PFSK-1 (cell line): ENCODE measurements around the gene SLC6A19.

Experiments
- FOXP2 ChIP-seq: optimal IDR thresholded peaks from 2 replicates; pipeline ENCODE3; 2011; ENCODE audit warnings: borderline replicate concordance, control low read depth, inconsistent platforms; ENCODE audit not compliant: insufficient read depth; ENCODE audit errors: extremely low read length, extremely low read depth
- POLR2AphosphoS5 ChIP-seq: IDR thresholded peaks from 2 replicates; pipeline ENCODE4 v1.6.1; 2012; ENCODE audit warnings: low read depth, mild to moderate bottlenecking, control low read depth, low read length, moderate library complexity
- SIN3A ChIP-seq: IDR thresholded peaks from 2 replicates; pipeline ENCODE4 v1.6.1; 2012; ENCODE audit warnings: mild to moderate bottlenecking, low read length, moderate library complexity, borderline replicate concordance; ENCODE audit not compliant: insufficient read depth
- TAF1 ChIP-seq: IDR thresholded peaks from 2 replicates; pipeline ENCODE4 v1.6.1; 2012; ENCODE audit warnings: low read length, control low read depth, borderline replicate concordance; ENCODE audit not compliant: insufficient read depth
- TF ChIP-seq, protein P1 (sequence below), 2 experiments: IDR thresholded peaks; 2 replicates each; pipeline versions ENCODE4 v1.6.1 to v1.8.0; 2011 to 2012; ENCODE audit warnings: low read depth in 2 of 2, low read length in 2 of 2, control low read depth in 1 of 2, inconsistent platforms in 1 of 2, mild to moderate bottlenecking in 1 of 2, moderate library complexity in 1 of 2; ENCODE audit not compliant: insufficient read depth in 1 of 2

The SLC6A19 gene

DNA sequence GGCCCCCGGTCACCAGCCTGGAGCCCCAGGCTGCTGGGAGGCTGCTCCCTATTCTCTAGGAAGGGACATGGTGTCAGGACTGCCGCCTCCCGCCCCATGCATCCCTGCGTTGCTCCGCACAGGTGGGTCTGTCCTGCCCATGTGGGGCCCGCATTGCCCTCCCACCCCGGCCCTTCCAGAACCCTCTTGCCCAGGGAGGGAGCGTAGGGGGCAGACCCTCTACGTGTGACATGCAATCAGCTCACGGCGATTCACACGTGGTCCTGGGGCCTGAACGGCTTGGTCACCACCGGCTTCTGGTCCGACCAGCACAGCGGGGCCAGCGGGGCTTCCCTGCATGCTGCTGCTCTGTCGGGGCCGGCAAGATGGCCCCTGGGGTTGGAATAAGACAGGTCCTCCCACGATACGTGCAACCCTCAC, 9.4 kb downstream of the SLC6A19 start:
- TF ChIP-seq POLR2AphosphoS5: no peak
- no peak for TF ChIP-seq TAF1
- TF ChIP-seq FOXP2: no peak
- TF ChIP-seq, protein P1, sequence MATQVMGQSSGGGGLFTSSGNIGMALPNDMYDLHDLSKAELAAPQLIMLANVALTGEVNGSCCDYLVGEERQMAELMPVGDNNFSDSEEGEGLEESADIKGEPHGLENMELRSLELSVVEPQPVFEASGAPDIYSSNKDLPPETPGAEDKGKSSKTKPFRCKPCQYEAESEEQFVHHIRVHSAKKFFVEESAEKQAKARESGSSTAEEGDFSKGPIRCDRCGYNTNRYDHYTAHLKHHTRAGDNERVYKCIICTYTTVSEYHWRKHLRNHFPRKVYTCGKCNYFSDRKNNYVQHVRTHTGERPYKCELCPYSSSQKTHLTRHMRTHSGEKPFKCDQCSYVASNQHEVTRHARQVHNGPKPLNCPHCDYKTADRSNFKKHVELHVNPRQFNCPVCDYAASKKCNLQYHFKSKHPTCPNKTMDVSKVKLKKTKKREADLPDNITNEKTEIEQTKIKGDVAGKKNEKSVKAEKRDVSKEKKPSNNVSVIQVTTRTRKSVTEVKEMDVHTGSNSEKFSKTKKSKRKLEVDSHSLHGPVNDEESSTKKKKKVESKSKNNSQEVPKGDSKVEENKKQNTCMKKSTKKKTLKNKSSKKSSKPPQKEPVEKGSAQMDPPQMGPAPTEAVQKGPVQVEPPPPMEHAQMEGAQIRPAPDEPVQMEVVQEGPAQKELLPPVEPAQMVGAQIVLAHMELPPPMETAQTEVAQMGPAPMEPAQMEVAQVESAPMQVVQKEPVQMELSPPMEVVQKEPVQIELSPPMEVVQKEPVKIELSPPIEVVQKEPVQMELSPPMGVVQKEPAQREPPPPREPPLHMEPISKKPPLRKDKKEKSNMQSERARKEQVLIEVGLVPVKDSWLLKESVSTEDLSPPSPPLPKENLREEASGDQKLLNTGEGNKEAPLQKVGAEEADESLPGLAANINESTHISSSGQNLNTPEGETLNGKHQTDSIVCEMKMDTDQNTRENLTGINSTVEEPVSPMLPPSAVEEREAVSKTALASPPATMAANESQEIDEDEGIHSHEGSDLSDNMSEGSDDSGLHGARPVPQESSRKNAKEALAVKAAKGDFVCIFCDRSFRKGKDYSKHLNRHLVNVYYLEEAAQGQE (IDR thresholded peaks at IDR 0.05; ENCODE audit: insufficient read depth in 1 of 2, low read depth in 2 of 2, low read length in 2 of 2): no peak
- TF ChIP-seq SIN3A: no peak

DNA sequence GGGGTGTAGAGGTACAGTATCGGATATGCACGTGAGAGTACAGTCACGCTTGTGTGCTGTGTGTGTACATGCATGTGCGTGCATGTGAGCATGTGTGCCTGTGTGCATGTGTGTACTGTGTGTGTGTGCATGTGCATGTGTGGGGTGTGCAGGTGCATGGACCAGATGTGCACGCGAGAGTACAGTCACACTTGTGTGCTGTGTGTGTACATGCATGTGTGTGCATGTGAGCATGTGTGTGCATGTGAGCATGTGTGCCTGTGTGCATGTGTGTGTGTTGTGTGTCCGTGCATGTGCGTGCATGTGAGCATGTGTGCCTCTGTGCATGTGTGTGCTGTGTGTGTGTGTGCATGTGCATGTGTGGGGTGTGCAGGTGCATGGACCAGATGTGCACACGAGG, 10.3 kb downstream of the SLC6A19 start:
- TF ChIP-seq POLR2AphosphoS5: no peak
- TF ChIP-seq, protein P1 (IDR thresholded peaks at IDR 0.05; ENCODE audit: insufficient read depth in 1 of 2, low read depth in 2 of 2, low read length in 2 of 2): no peak
- TF ChIP-seq FOXP2: no peak
- no peak for TF ChIP-seq SIN3A

DNA sequence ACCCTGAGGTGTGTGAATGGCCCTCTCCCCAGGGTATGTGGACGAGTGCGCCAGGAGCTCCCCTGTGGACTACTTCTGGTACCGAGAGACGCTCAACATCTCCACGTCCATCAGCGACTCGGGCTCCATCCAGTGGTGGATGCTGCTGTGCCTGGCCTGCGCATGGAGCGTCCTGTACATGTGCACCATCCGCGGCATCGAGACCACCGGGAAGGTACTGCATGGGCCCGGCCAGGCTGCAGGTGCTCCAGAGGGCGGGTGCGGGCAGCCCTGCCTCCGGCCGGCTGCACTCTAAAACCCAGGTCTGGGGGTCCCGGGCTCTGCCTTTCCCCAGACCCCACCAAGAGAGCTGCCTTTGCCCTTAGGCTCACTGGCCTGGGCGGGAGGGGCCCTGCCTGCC, 10.9 kb downstream of the SLC6A19 start:
- TF ChIP-seq, protein P1 (IDR thresholded peaks at IDR 0.05; ENCODE audit: insufficient read depth in 1 of 2, low read depth in 2 of 2, low read length in 2 of 2): no peak
- no peak for TF ChIP-seq SIN3A
- TF ChIP-seq FOXP2: no peak
- no peak for TF ChIP-seq POLR2AphosphoS5
- TF ChIP-seq TAF1: no peak

DNA sequence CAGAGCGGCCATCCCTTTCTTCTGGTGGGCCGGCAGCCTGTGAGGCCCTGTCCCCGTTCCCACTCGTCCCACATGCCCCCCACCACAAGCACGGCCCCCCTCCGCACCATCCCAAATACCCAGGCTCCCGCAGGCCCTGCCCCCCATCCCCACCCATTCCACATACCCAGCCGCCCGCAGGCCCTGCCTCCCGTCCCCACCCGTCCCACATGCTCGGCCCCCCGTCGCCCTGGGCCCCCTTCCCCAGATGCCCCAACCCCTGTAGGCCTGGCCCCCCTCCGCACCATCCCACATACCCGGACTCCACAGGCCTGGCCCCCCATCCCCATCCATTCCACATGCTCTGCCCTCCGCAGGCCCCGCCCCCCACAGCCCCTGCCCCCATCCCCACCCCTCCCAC, 11.5 kb downstream of the SLC6A19 start:
- TF ChIP-seq, protein P1 (IDR thresholded peaks at IDR 0.05; ENCODE audit: insufficient read depth in 1 of 2, low read depth in 2 of 2, low read length in 2 of 2): no peak
- TF ChIP-seq POLR2AphosphoS5 (no peak), FOXP2 (no peak), TAF1 (no peak), SIN3A (no peak)

DNA sequence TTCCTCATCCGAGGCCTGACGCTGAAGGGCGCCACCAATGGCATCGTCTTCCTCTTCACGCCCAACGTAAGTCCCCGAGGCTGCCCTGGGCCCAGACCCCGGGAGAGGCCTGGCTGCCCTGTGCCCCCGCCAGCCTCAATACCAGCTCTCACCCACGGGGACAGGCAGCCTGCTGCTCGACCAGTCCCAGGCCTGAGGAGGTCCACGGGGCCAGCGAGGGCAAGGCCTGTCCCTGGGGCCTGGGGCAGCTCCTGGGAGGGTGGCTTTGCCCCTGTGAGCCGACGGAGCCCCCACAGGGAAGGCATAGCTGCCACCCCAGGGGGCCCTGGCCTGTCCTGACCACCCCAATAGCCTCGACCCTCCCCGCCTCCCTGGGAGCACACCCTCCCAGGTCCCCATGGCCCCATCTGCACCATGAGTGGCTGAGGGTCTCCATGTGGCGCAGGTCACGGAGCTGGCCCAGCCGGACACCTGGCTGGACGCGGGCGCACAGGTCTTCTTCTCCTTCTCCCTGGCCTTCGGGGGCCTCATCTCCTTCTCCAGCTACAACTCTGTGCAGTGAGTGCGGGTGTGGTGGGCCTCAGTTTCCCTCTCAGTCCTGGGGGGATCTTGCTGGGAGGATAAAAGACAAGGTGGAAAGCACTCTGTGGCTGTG, 12.2 kb downstream of the SLC6A19 start:
- TF ChIP-seq, protein P1 (IDR thresholded peaks at IDR 0.05; ENCODE audit: insufficient read depth in 1 of 2, low read depth in 2 of 2, low read length in 2 of 2): no peak
- TF ChIP-seq POLR2AphosphoS5 (no peak), TAF1 (no peak), FOXP2 (no peak), SIN3A (no peak)
